ENCODE measurements around the gene GRIN2A. TPM values are rescaled to one million over a fixed set of nuclear protein-coding genes. Genes with fewer than 3 reads are reported as not detected.

Gene GRIN2A
- total RNA-seq, 1 experiment from 2014 or later: not detected

- Mint-ChIP-seq H3K27ac (ENCODE audit: low read depth, unreplicated experiment) (no peak overlapping the region), H3K4me3 (ENCODE audit: unreplicated experiment) (no peak overlapping the region), H3K36me3 (ENCODE audit: insufficient read depth, unreplicated experiment) (no peaks in the 10 kb centered on the region), H3K9me3 (ENCODE audit: unreplicated experiment) (peaks cover 36% of the 10 kb centered on the region), H3K27me3 (ENCODE audit: insufficient read depth, unreplicated experiment) (no peaks in the 10 kb centered on the region), H3K4me1 (ENCODE audit: insufficient read depth, unreplicated experiment) (no peaks in the 10 kb centered on the region)
- POLR2A ChIA-PET: no interaction called here
- TF ChIP-seq, protein P1, sequence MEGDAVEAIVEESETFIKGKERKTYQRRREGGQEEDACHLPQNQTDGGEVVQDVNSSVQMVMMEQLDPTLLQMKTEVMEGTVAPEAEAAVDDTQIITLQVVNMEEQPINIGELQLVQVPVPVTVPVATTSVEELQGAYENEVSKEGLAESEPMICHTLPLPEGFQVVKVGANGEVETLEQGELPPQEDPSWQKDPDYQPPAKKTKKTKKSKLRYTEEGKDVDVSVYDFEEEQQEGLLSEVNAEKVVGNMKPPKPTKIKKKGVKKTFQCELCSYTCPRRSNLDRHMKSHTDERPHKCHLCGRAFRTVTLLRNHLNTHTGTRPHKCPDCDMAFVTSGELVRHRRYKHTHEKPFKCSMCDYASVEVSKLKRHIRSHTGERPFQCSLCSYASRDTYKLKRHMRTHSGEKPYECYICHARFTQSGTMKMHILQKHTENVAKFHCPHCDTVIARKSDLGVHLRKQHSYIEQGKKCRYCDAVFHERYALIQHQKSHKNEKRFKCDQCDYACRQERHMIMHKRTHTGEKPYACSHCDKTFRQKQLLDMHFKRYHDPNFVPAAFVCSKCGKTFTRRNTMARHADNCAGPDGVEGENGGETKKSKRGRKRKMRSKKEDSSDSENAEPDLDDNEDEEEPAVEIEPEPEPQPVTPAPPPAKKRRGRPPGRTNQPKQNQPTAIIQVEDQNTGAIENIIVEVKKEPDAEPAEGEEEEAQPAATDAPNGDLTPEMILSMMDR (IDR thresholded peaks at IDR 0.05; ENCODE audit: unreplicated experiment): no peak
- CTCF ChIA-PET: no interaction called here
- DNase-seq (ENCODE audit: unreplicated experiment): no peak
- intact Hi-C loops (cut with micrococcal nuclease): no loop called here
- no TSS peak for BruUV-seq (replicated peaks)
These were observed 262.8 kb downstream of the GRIN2A start for GRCh38 chr16:9919460-9919859.

DNA sequence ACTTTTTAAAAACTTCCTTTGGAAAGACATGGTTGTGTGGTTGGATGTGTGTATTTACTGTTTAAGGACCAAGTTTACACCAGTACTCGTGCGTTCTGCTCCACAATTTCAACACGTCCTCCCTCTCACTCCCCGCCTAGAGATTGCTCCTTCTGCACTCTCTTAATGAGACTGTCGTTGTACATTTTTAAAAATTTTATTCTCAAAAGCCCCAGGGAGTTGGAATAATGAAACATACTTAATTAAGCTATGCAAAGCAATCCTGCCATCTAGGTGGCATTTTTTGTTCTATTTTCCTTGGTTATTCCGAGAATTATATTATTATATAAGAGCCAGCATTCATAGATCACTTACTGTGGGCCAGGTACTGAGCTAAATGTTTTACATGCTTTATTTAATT, 264.5 kb downstream of the GRIN2A start:
- BruUV-seq (replicated peaks): no TSS peak
- intact Hi-C loops (cut with micrococcal nuclease): no loop called here
- ChIA-PET POLR2A (no interaction called here), CTCF (no interaction called here)
- TF ChIP-seq, protein P1 (IDR thresholded peaks at IDR 0.05; ENCODE audit: unreplicated experiment): no peak
- no peaks in the 10 kb centered on the region for H3K27me3 Mint-ChIP-seq (ENCODE audit: insufficient read depth, unreplicated experiment)
- no peak for DNase-seq (ENCODE audit: unreplicated experiment)
- no peaks in the 10 kb centered on the region for H3K4me1 Mint-ChIP-seq (ENCODE audit: insufficient read depth, unreplicated experiment)
- peaks cover 29% of the 10 kb centered on the region for H3K9me3 Mint-ChIP-seq (ENCODE audit: unreplicated experiment)
- no peak overlapping the region for H3K4me3 Mint-ChIP-seq (ENCODE audit: unreplicated experiment)
- no peak overlapping the region for H3K27ac Mint-ChIP-seq (ENCODE audit: low read depth, unreplicated experiment)
- no peaks in the 10 kb centered on the region for H3K36me3 Mint-ChIP-seq (ENCODE audit: insufficient read depth, unreplicated experiment)

GRCh38 chr16:9913604-9914326, 268.5 kb downstream of the GRIN2A start:
- POLR2A ChIA-PET: no interaction called here
- Mint-ChIP-seq H3K36me3 (ENCODE audit: insufficient read depth, unreplicated experiment) (no peaks in the 10 kb centered on the region), H3K27ac (ENCODE audit: low read depth, unreplicated experiment) (no peak overlapping the region), H3K9me3 (ENCODE audit: unreplicated experiment) (peaks cover 22% of the 10 kb centered on the region), H3K4me1 (ENCODE audit: insufficient read depth, unreplicated experiment) (no peaks in the 10 kb centered on the region), H3K4me3 (ENCODE audit: unreplicated experiment) (no peak overlapping the region), H3K27me3 (ENCODE audit: insufficient read depth, unreplicated experiment) (no peaks in the 10 kb centered on the region)
- DNase-seq (ENCODE audit: unreplicated experiment): no peak
- BruUV-seq (replicated peaks): no TSS peak
- CTCF ChIA-PET: interaction anchor here (0.6 to 0.7 kb wide), 2 partner anchors 38 to 395 kb away, joined by 3 read pairs; no protein-coding TSS in a partner anchor
- TF ChIP-seq, protein P1 (IDR thresholded peaks at IDR 0.05; ENCODE audit: unreplicated experiment): no peak
- intact Hi-C loops (cut with micrococcal nuclease): no loop called here

DNA sequence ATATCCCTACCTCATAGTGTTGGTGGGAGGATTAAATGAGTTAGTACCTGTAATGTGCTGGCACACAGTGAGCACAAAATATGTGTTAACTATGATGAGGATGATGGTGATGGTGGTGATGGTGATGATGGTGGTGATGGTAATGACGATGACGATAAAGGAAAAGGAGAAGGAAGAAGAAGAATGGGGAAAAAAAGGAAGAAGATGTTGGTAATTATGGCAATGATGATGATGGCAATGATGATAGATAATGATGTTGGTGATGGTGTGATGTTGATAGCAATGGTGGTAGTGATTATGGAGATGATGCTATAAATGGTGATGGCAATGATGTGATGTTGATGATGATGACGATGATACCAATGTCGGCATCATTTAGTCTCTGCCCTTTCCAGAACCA, 270.2 kb downstream of the GRIN2A start:
- H3K9me3 Mint-ChIP-seq (ENCODE audit: unreplicated experiment): peaks cover 34% of the 10 kb centered on the region
- TF ChIP-seq, protein P1 (IDR thresholded peaks at IDR 0.05; ENCODE audit: unreplicated experiment): no peak
- BruUV-seq (replicated peaks): no TSS peak
- H3K27me3 Mint-ChIP-seq (ENCODE audit: insufficient read depth, unreplicated experiment): no peaks in the 10 kb centered on the region
- ChIA-PET POLR2A (no interaction called here), CTCF (no interaction called here)
- no peaks in the 10 kb centered on the region for H3K36me3 Mint-ChIP-seq (ENCODE audit: insufficient read depth, unreplicated experiment)
- H3K4me3 Mint-ChIP-seq (ENCODE audit: unreplicated experiment): no peak overlapping the region
- H3K4me1 Mint-ChIP-seq (ENCODE audit: insufficient read depth, unreplicated experiment): no peaks in the 10 kb centered on the region
- no peak overlapping the region for H3K27ac Mint-ChIP-seq (ENCODE audit: low read depth, unreplicated experiment)
- no peak for DNase-seq (ENCODE audit: unreplicated experiment)
- intact Hi-C loops (cut with micrococcal nuclease): no loop called here

All from MCF 10A (cell line).